HG03039 (cell line): Measurements from ENCODE around the gene PDE2A.
"Not testable (repeated sequence)": the region's sequence is repeated elsewhere in the genome, so short reads cannot be mapped to it uniquely, and the experiment has no call there.

ENCODE experiments used
- ATAC-seq: cut with Tn5 transposase; IDR thresholded peaks from one replicate; pipeline ENCODE4 v1.9.1; 2021; ENCODE audit warnings: mild to moderate bottlenecking, moderate library complexity; ENCODE audit not compliant: unreplicated experiment

The PDE2A gene

DNA sequence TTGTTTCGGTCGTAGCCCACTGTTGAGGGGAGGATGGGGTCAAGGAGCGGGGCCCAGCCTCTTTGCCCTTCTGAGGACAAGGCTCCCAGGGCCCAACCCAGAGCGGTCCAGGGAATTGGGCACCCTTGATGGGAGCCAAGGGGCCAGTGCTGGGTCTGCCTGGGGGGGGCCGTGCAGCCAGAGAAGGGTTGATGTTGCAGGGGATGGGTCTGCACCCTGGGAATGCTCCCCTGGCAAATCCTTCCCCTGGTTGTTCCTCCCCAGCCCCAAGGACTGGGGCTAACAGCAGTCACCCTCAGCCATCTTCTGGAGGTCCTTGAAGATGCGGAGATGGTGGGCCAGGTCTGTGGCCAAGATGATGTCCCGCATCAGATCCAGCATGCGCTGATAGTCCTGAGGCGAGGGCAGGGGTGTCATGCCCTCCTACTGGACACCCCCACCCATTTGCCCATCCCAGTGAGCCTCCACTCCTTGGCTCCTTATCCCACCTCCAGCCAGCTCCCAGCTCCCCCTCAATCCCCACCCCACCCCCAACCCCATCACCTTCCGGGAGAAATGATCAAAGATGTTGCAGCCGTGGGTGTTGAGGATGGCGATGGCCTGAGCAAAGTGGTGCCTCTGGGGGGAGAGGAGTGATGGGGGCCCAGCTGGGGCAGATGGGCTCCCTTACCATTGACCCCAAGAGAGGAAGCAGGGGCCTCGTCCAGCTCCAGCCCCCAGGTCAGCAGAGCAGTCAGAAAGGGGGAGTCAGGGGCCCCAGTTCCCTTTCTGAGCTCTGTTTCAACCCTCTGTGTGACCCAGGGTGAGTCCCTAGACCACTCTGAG lies 95.0 kb downstream of the PDE2A start:
- no peak for ATAC-seq

DNA sequence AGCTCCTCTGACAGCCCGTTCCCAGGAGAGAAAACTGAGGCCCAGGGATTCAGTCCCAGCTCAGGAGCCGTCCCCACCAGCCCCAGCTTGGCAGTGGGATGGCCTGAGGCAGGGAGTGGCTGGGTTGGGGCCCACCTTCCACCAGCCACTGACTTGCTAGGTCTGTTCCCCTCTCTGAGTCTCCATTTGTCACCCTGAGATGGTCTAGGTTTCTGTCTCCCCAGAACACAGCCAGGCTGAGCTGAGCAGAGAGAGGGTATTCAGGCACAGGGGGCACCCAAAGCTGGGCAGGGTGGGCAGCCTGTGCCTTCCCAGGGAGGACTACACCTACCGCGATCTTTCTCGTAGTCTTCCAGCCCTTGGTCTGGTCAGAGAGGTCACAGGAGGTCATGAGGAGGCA lies 95.7 kb downstream of the PDE2A start:
- ATAC-seq, result no peak

DNA sequence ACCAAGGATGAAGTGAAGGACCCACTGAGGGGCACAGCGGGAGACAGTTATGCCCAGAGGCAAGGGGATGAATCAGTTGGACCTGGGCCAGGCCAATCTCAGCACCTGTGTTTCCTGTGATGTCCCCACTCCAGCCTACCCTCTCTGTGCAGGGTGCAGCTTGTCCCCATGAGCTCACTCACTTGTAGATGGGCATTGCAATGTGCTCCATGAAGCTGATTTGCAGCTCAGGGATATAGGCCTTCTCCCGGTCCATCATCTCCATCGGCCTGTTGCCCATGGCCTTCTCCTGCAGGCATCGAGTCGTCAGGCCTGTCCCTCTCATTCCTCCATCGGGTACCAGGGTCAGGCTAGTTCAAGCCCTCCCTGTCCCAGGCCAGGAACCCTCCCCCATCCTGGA lies 96.2 kb downstream of the PDE2A start:
- ATAC-seq, result no peak

GRCh38 chr11:72577271-72577721 lies 96.9 kb downstream of the PDE2A start:
- ATAC-seq, result no peak

GRCh38 chr11:72576661-72577060 lies 97.6 kb downstream of the PDE2A start:
- ATAC-seq, result no peak

DNA sequence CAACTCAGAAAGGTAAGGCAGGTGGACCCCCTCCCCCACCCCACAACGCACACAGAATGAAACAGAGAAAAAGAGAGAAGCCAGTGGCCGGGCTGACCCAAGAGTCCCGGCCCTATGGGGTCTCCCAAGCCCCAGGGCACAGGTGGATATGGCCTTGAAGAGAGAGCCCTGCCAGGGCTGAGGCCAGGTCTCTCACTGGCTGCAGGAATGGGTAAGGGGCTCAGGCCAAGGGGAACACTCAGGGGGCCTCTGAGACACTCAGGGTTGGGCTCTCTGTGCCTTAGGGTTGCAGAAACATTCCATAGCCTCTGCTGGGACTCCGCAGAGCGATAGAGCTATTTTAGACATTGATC lies 98.0 kb downstream of the PDE2A start:
- no peak for ATAC-seq

- no peak for ATAC-seq
Observed at GRCh38 chr11:72575533-72576242, 98.5 kb downstream of the PDE2A start.

DNA sequence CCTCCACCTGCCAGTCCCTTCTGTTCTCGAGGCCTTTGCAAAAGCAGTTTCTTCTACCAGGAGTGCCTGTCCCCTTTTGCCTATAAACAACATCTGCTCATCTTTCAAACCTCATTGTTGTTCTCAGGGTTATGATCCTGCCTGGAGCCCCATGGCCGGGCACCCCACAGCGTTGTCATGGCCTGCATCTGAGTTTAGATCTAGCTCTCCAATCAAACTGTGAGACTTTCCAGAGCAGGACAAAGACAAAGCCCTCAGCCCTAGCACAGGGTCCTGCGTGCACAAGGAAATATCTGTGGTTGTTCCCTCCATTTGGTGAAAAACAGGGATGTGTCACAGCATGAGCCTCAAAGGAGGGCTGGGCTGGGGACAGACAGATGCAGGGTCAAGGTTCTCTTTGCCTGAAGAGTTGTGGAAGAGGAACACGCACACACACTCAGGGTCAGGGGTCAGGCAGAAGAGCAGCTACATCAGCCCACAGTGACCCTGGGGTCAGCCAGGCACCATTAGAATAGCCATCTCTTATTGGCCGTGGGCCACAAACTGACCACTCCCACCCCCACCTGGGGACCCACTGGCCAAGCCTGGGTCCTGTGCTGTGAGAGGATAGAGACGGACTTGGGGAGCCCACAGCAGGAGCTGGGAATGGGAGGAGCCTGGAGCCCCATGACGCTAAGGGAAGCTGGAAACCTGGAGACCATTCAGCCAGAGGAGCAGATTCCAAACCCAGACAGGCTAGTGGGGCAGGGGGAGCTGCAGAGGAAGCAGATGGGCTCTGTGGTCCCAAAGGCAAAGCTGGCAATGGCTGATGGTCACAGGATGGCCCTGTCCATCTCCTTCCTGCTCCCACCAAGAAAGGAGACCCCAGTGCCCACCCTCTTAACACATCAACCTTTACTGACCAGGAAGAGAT lies 99.4 kb downstream of the PDE2A start:
- ATAC-seq, result no peak

DNA sequence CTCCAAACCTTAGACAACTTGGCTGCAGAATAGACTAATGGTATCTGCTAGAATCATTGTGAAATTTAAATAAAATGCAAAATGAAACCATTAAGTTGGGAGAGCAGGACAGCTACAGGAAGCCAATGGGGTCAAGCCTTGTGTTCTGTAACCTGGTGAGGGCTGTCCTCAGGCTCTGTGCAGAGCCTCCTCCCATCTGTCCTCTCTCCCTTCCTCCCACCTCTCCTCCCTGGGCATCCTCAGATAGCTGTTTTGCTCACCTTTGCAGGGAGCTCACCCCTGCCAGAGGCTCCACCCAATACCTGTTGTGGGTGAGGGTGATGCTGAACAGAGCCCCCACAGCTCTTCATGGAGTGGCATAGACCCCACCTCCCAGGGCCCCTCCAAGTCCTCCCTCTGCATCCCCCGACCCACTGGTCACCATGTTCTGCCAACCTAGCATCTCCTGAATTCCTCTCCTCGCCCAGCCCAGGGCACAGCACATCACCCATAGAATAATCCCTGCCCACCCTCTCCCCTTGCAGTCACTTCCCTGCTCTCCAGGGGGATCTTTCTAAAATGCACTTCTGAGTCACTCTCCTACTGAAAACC lies 100.3 kb downstream of the PDE2A start:
- no peak for ATAC-seq

- ATAC-seq, result no peak
Observed at GRCh38 chr11:72573072-72573854, 101.0 kb downstream of the PDE2A start.

GRCh38 chr11:72572540-72572939 lies 101.7 kb downstream of the PDE2A start:
- not testable (repeated sequence) for ATAC-seq

DNA sequence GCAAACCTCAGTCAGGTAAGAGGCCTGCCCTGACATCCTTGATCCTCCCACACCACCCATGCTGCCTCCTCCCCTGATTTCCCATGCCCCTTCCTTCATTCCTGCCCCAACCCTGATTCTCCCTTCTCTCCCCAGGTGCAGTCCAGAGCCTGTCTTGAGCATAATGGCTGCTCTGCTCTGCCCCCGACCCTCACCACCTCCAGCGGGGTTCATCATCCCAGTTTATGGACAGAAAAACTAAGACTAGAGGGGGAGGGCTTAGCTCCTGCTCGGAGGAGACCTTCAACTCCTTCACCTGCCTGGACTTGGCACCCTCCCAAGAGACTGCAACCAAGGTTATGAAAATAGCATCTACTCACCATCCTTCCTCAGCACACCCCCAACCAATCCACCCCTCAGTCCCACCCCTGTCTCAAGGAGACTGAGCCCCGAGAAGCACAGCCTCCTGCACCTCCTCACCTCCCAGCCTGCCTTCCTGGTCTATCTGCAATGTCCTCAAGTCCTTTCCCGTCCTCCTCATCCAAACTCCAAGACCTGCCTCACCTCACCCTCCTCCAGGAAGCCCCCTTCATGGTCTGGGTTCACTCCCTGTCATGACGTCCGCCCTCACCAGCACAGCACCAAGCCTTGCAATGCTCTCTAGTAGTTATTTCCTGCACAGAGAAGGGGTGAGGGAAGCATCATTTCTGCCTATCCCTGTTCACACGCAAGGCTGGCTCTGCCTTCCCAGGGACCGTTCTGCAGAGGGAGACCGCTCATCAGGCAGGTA lies 103.1 kb downstream of the PDE2A start:
- ATAC-seq, result no peak

- ATAC-seq, result no peak
Observed at GRCh38 chr11:72569966-72570892, 104.0 kb downstream of the PDE2A start.

GRCh38 chr11:72568861-72569260 lies 105.4 kb downstream of the PDE2A start:
- ATAC-seq, result no peak

GRCh38 chr11:72562431-72562830 lies 111.8 kb downstream of the PDE2A start:
- ATAC-seq, result no peak

- no peak for ATAC-seq
Observed at GRCh38 chr11:72561856-72562255, 112.4 kb downstream of the PDE2A start.

DNA sequence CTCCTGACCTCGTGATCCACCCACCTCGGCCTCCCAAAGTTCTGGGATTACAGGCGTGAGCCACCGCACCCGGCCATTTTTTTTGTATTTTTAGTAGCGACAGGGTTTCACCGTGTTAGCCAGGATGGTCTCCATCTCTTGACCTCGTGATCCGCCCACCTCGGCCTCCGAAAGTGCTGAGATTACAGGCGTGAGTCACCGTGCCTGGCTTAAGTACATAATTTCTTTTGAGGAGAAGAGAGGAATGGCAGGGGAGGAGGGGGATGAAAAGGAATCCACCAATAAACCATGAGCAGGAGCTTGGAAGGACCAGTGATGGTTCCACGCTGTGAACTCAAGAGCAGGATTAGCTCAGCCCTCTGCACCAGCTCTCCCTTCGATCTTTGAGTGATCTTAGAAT lies 113.4 kb downstream of the PDE2A start:
- not testable (repeated sequence) for ATAC-seq

DNA sequence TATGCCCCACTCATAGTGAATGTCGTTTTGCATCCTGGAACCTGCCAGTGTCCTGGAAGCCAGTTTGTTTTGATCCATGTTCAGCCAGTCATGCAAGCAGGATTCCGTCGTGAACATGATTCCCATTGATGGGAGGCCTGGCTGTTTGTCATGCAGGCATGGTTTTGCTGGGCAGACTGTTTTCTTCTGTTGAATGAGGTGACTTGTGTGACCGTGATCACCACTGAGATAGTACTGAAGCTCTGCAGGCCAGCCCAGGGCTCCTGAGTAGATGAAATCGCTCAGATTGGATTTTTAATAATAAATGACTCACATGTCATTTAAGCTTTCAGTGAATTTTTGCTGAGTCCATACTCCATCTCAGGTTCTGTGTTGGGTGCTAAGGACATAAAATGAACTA lies 117.8 kb downstream of the PDE2A start:
- no peak for ATAC-seq
